Stimulated activated CD8-positive, alpha-beta memory T cell treated with anti-CD3 and anti-CD28 coated beads, Interleukin-15, amount 100 ng/mL, for 24 hours (primary cell): ENCODE measurements around the gene ZNF333.
"Not testable (repeated sequence)": the region's sequence is repeated elsewhere in the genome, so short reads cannot be mapped to it uniquely, and the experiment has no call there.

ENCODE experiments used
- DNase-seq: peaks from one replicate; pipeline ENCODE4 v3.0.0-alpha.2; 2020; ENCODE audit warnings: low read depth

Gene ZNF333

DNA sequence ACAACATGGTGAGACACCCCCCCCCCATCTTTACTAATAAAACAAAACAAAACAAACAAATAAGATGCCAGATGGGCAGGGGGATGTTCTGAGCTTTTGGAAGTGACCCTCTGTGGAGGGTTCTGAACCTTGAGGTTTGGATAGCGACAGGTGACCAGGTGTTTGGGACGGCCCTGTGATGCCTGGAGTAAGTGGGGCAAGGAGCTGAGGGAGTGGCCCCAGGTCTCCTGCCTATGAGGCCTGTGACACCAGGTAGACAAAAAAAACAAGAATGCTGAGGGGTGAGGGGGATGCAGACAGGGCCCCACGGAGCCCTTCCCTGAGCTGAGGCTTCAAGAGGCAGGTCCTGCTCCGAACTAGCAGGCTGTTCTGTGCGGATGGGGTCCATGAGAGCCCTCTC is 79.4 kb downstream of the ZNF333 start:
- DNase-seq = no peak

DNA sequence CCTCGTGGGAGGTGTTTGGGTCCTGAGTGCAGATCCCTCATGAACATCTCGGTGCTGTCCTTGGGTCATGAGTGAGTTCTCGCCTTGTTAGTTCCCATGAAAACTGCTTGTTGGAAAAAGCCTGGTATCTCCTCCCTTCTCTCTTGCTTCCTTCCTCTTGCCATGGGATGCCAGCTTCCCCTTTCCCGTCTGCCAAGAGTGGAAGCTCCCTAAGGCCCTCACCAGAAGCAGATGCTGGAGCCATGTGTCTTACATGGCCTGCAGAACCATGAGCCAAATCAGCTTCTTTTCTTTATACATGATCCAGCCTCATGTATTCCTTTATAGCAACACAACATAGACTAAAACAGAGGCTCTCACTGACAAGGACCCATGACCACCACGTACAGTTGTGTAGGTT is 80.3 kb downstream of the ZNF333 start:
- DNase-seq = no peak

- DNase-seq = no peak
Measured at GRCh38 chr19:14770944-14771839, 81.3 kb downstream of the ZNF333 start.

GRCh38 chr19:14772467-14772866 is 82.6 kb downstream of the ZNF333 start:
- DNase-seq = no peak

DNA sequence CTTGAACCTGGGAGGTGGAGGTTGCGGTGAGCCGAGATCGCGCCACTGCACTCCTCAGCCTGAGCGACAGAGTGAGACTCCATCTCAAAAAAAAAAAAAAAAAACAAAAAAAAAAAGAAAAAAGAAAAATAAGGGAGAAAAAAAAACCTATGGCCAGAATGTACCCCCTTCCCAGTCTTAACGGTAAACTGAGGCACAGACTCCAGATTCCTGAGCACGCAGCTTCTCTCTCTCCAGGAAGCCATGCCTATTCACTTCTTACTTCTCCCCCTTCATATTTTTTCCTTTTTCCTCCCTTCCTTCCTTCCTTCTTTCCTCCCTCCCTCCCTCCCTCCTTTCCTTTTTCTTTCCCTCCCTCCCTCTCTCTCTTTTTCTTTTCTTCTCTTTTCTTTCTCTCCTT is 83.1 kb downstream of the ZNF333 start:
- DNase-seq = no peak

DNA sequence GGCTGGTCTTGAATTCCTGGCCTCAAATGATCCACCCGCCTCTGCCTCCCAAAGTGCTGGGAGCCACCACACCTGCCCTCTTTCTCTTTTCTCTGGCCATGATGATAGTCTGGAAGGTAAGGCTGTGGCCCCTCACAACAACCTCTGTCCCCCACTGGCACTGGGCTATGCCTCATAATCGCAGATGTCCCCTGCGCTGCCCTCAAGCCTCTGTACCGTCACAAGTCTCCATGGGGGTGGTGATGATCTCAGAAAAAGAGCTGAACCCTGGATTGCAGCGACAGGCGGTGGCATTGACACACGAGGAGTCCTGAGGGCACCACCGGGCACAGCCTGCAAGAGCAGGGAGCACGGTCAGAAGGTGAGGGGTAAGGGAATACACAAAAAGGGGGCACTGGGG is 83.9 kb downstream of the ZNF333 start:
- DNase-seq = not testable (repeated sequence)

GRCh38 chr19:14774373-14774772 is 84.5 kb downstream of the ZNF333 start:
- DNase-seq = no peak

DNA sequence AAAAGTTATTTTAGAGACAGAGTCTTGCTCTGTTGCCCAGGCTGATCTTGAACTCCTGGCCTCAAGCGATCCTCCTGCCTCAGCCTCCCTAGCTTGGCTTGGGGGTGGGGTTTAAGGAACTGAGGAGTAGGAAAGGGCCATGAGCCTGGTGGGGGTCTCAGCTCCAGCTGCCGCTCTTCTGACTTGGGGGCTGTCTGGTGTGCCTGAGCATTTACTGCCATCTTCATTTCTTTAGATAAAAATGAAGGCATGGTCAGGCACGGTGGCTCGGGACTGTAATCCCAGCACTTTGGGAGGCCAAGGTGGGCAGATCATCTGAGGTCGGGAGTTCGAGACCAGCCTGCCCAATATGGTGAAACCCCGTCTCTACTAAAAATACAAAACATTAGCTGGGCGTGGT is 85.5 kb downstream of the ZNF333 start:
- not testable (repeated sequence) for DNase-seq

DNA sequence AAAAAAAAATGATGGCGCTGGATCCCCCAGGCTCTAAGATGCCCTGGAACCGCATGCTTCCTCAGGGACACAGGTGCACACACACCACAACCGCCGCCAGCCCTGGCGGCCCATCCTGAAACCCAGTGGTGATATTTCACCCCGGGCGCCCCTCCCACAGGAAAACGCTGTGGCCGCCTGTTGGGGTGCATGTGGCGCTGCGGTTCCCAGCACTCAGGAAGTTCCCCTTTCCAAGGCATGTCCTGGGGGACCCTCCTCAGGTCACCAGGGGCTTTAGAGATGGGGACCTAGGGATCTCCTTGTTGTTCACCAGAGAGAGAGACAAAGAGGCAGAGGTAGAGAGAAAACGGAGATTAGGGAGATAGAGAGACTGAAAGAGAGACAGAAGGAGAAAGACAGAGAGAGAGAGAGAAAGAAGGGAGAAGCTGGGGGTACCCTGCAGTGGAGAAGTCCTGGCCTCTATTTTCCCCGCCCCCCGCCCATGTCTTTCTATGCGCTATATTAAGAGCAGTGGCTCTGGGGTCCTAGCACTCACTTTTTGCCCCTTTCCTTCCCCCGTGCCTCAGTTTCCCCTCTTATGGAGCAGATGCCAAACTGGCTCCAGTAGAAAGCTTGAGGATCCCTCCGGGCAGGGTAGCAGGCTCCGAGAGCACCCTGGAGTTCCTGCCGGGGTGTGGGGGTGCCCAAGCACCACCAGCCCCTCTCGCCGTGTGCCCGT is 86.2 kb downstream of the ZNF333 start:
- DNase-seq = no peak

- DNase-seq = not testable (repeated sequence)
Measured at GRCh38 chr19:14777645-14778044, 87.8 kb downstream of the ZNF333 start.

DNA sequence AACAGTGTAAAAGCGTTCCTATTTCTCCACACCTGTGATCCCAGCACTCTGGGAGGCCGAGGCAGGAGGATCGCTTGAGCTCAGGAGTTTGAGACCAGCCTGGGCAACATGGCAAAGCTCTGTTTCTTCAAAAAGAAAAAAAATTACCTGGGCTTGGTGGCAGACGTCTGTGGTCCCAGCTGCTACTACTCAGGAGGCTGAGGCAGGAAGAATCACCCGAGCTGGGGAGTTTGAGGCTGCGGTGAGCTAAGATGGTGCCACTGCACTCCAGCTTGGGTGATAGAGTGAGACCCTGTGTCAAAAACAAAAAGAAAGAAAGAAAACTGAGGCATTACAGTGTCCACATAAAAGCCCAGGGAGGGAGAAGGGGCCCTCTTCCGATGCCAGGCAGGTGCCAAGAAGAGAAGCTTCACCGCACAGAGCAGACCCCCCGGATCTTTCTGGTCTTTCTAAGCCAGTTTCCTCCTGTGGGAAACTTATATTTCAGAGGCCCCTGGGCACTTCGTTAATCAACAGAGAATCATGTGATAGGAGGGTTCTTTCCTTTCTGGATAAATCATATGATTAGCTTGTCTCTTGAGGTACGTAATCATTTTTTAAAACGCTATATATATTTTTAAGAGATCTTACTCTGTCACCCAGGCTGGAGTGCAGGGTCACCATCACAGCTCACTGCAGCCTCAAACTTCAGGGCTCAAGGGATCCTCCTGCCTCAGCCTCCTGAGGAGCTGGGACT is 88.4 kb downstream of the ZNF333 start, which contains the start of gene ADGRE2:
Gene ADGRE2 (minus strand): TSS at position 451 of the 736 bp plus-strand sequence. CDS start 1,804 bp downstream, outside the sequence.
- not testable (repeated sequence) for DNase-seq

GRCh38 chr19:14779151-14779550 is 89.3 kb downstream of the ZNF333 start:
- DNase-seq = no peak

- not testable (repeated sequence) for DNase-seq
Measured at GRCh38 chr19:14780622-14781225, 90.9 kb downstream of the ZNF333 start.

- not testable (repeated sequence) for DNase-seq
Measured at GRCh38 chr19:14781713-14782536, 92.1 kb downstream of the ZNF333 start.

DNA sequence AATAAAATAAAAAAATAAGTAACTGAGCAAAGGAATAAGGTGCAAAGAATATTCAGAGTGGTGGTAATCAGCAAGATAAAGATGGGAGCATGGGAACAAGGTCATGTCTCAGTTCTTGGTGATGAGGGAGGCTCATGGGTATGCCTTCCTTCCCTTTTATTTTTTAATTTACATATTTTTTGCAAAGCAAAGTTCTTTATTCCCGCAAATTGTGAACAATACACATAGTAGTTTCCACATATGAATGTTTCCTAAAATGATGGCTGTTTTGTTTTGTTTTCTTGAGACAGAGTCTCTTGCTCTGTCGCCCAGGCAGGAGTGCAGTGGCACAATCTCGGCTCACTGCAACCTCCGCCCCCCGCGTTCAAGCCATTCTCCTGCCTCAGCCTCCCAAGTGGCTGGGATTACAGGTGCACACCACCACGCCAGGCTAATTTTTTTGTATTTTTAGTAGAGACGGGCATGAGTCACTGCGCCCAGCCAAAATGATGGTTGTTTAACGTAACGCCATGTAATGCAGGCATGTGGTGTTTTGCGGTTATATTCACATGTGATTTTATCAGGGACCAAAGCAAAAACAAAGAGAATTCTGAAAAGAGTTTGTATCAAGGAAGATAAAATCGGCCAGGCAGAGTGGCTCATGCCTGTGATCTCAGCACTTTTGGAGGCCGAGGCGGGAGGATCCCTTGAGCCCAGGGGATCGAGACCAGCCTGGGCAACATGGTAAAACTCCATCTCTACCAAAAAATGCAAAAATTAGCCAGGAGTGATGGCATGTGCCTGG is 93.0 kb downstream of the ZNF333 start:
- no peak for DNase-seq
